HL-60 (cell line): ENCODE measurements around the gene HAP1.

Source experiments
- DNase-seq, 2 experiments: peaks; one replicate each; pipeline ENCODE4 v3.0.0-alpha.2; 2010 to 2020; ENCODE audit warnings: low read depth in 1 of 2, low spot score in 1 of 2
- H3K27ac ChIP-seq: fragments of 250-450 bp; sonication (Bioruptor Pico); replicated peaks from 2 replicates; pipeline ENCODE4 v1.5.1; 2020; ENCODE audit warnings: mild to moderate bottlenecking, moderate library complexity
- H3K27me3 ChIP-seq: fragments of 250-450 bp; sonication (Bioruptor Pico); 2 replicates; pipeline ENCODE4 v1.5.1; 2021; ENCODE audit warnings: mild to moderate bottlenecking, moderate library complexity; ENCODE audit not compliant: insufficient read depth, poor library complexity, severe bottlenecking
- H3K4me3 ChIP-seq: replicated peaks from 2 replicates; pipeline ENCODE4 v1.5.1; 2011; ENCODE audit warnings: mild to moderate bottlenecking, control low read depth, low read length; ENCODE audit not compliant: insufficient read depth
- GABPA ChIP-seq: IDR thresholded peaks from 2 replicates; pipeline ENCODE4 v1.6.1; 2012; ENCODE audit warnings: low read depth
- POLR2AphosphoS5 ChIP-seq: IDR thresholded peaks from 2 replicates; pipeline ENCODE4 v1.6.1; 2012; ENCODE audit warnings: low read depth
- REST ChIP-seq: IDR thresholded peaks from 2 replicates; pipeline ENCODE4 v1.6.1; 2012; ENCODE audit warnings: low read depth; ENCODE audit not compliant: insufficient replicate concordance
- SPI1 ChIP-seq: IDR thresholded peaks from 2 replicates; pipeline ENCODE4 v1.6.1; 2012; ENCODE audit warnings: low read depth, mild to moderate bottlenecking, borderline replicate concordance
- TF ChIP-seq, protein P1 (sequence below): IDR thresholded peaks from one replicate; pipeline ENCODE4 v1.5.1; 2011; ENCODE audit warnings: low read length, control low read depth, inconsistent platforms; ENCODE audit not compliant: insufficient read depth

The HAP1 gene

DNA sequence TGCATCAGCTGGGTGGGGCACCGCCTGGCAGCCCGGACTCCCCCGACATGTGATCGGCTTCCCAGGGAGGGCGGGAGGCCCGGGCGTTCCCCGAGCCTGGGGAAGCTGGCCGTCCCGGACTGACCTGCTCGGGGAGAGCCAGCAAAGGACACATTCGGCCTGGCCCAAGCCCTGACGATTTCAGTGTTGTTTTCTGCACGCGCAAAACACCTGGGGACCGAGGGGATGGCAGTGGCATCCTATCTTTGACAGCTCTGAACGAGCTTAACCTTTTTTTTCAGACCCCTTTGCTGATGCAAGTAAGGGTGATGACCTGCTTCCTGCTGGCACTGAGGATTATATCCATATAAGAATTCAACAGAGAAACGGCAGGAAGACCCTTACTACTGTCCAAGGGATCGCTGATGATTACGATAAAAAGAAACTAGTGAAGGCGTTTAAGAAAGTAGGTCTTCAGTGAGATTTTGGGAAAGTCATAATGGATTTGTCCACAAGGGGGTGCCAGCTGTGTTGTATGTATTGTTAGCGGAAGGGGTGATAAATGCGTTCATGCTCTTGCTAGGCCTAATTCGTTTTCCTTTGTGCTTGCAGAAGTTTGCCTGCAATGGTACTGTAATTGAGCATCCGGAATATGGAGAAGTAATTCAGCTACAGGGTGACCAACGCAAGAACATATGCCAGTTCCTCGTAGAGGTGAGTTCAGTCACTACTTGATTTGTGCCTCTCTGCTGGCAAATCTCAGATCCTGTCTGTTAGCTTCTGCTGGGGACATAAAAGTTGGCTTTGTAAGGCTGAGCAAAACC, 44.7 kb downstream of the HAP1 start:
- peak in 1 of 2 experiments; percentile 66 for DNase-seq
- H3K4me3 ChIP-seq: peak overlapping the region; percentile 97
- no peaks in the 10 kb centered on the region for H3K27me3 ChIP-seq
- H3K27ac ChIP-seq: peak overlapping the region; percentile 99
- TF ChIP-seq, protein P1, sequence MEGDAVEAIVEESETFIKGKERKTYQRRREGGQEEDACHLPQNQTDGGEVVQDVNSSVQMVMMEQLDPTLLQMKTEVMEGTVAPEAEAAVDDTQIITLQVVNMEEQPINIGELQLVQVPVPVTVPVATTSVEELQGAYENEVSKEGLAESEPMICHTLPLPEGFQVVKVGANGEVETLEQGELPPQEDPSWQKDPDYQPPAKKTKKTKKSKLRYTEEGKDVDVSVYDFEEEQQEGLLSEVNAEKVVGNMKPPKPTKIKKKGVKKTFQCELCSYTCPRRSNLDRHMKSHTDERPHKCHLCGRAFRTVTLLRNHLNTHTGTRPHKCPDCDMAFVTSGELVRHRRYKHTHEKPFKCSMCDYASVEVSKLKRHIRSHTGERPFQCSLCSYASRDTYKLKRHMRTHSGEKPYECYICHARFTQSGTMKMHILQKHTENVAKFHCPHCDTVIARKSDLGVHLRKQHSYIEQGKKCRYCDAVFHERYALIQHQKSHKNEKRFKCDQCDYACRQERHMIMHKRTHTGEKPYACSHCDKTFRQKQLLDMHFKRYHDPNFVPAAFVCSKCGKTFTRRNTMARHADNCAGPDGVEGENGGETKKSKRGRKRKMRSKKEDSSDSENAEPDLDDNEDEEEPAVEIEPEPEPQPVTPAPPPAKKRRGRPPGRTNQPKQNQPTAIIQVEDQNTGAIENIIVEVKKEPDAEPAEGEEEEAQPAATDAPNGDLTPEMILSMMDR: peak; percentile 30
- TF ChIP-seq POLR2AphosphoS5 (peak; percentile 11; the same call in 1 of the 2 replicates), GABPA (no peak)

DNA sequence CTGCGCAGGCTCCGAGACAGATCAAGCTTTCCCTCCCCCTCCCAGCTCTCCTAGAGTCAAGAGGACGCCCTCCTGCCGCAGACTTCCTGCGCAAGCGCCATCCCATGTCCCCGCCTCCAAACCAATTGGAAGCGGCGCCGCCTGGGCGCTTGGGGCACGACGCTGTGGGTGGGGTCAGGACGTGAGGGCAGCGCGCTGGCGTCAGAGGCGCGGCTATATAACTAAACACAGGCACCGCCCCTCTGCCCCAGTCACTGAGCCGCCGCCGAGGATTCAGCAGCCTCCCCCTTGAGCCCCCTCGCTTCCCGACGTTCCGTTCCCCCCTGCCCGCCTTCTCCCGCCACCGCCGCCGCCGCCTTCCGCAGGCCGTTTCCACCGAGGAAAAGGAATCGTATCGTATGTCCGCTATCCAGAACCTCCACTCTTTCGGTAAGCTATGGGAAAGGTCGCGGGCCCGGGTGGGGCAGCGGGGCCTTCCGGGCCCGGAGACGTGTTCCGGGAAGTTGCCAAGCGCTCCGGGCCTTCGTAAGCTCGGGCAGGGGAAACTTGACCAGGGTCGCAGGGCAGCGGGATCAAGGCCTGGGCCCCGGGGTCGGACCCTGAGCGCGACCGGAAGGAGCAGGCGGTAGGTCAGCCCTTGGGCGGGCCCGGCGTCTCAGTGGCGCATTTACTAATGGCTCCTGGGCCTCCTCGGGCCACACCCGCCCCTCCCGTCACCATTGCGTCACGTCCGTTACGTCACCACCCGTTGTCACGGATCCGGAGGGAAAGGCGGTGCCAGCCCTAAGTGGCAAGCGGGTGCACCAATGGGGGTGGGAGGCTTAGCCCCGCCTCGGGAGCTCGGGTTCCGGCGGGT, 45.6 kb downstream of the HAP1 start, which contains the start of gene EIF1:
Gene EIF1, plus strand, starts transcription at position 245 of the 856 bp plus-strand sequence. Its CDS starts 154 bp downstream, at position 399.
- Histone ChIP-seq H3K4me3 (peak within 1 kb of the TSS; percentile 97), H3K27me3 (no peaks in the 10 kb centered on the region), H3K27ac (peak within 1 kb of the TSS; percentile 99)
- peak; percentile 99 to 100 for DNase-seq
- TF ChIP-seq, protein P1: no peak
- peak; percentile 78 for TF ChIP-seq REST
- TF ChIP-seq GABPA: peak; percentile 84
- TF ChIP-seq POLR2AphosphoS5: peak; percentile 98
- no peak for TF ChIP-seq SPI1

- Histone ChIP-seq H3K27ac (peak overlapping the region; percentile 59), H3K27me3 (no peaks in the 10 kb centered on the region), H3K4me3 (peak overlapping the region; percentile 46)
- peak in 1 of 2 experiments; percentile 69 for DNase-seq
- TF ChIP-seq, protein P1: no peak
- TF ChIP-seq SPI1 (no peak), POLR2AphosphoS5 (no peak), REST (no peak), GABPA (no peak)
These were observed 46.4 kb downstream of the HAP1 start for GRCh38 chr17:41687828-41688640.
